HFF-Myc (cell line): Measurements from ENCODE around the gene PLA2G4E.
A peak's percentile ranks its signal among the peaks of the same experiment; 100 is the strongest.

Experiments used
- DNase-seq: peaks from one replicate; pipeline ENCODE4 v3.0.0-alpha.2; 2011; ENCODE audit warnings: low read depth; ENCODE audit errors: extremely low read depth
- H3K4me3 ChIP-seq: replicated peaks from 2 replicates; pipeline ENCODE4 v1.5.1; 2011; ENCODE audit warnings: low read depth, mild to moderate bottlenecking, control low read depth, low read length
- CTCF ChIP-seq: IDR thresholded peaks from 2 replicates; pipeline ENCODE4 v1.5.1; 2012; ENCODE audit warnings: mild to moderate bottlenecking, low read depth, low read length, control low read depth; ENCODE audit errors: missing control alignments

Gene PLA2G4E

GRCh38 chr15:41944313-41944940 is 76.4 kb downstream of the PLA2G4E start:
- peak overlapping the region; percentile 7; the same call in 1 of the 2 replicates for H3K4me3 ChIP-seq
- TF ChIP-seq CTCF, result no peak
- peak; percentile 97 for DNase-seq

DNA sequence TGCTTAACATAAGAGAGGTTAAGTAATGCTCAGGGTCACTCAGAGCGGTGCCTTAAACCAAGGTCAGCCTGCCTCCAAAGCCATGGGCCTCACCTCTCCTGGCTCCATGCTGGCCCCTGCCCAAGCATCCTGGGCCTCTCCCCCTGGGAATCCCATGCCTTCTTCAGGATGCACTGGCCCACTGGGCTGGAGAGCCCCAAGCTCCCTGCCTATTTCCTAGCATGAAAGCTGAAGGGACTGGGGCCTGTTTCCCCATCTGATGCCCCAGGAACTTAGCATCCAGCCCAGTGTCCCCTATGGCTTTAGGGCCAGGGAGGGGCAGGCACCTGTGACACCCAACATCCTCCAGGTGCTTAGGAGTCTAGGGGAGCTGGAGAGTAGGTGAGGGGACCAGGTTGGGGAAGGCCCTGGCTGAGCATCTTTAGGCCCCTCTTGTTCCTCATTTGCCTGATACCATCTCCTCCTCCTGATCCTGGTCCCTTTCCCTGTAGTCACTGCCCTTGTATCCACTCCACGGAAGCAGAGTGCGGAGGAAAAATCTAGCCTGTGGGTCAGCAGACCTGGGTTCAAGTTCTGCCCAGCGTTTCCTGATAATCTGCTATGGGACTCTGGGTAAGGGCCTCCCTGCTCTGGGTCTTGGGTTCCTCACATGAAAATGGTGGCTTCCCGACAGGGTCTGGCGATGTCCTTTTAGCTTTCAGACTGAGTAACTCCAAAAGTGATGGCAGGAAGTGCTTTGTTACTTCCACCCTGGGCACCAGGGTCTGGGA is 77.1 kb downstream of the PLA2G4E start:
- TF ChIP-seq CTCF, result no peak
- H3K4me3 ChIP-seq, result no peak overlapping the region
- DNase-seq, result no peak

GRCh38 chr15:41942886-41943285 is 78.0 kb downstream of the PLA2G4E start:
- no peak for DNase-seq
- no peak overlapping the region for H3K4me3 ChIP-seq
- no peak for TF ChIP-seq CTCF

DNA sequence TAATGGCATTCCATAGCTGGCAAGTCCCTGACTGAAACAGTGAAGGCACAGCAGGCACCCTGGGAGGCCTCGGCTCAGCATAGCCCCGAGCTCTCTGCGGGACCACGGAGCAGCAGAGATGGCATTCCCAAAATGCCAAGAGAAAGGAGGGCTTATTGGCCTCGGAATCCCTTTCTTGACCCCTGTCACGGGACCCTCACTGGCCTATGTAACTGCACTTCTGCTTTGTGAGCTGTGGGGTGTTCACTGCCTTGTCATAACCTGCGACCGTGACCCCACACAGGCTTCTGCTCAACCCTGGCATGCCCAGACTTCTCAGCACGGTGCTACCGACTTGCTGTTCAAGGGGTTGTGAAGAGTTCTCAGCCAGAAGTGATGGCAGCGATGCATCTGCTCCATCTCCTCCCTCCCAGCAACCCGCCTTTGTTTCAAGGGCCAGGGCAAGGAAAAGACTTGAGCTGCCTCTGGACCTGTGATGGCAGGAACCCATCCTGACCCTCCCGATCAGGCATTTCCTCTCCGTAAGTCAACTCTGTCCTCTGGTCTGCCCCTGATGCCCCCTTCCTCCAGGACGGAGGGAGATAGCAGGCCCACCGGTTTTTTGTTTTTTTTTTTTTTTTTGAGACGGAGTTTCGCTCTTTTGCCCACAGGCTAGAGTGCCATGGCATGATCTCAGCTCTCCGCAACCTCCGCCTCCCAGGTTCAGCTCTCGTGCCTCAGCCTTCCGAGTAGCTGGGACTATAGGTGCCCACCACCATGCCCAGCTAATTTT is 79.0 kb downstream of the PLA2G4E start:
- TF ChIP-seq CTCF, result no peak
- H3K4me3 ChIP-seq, result no peak overlapping the region
- DNase-seq, result no peak

DNA sequence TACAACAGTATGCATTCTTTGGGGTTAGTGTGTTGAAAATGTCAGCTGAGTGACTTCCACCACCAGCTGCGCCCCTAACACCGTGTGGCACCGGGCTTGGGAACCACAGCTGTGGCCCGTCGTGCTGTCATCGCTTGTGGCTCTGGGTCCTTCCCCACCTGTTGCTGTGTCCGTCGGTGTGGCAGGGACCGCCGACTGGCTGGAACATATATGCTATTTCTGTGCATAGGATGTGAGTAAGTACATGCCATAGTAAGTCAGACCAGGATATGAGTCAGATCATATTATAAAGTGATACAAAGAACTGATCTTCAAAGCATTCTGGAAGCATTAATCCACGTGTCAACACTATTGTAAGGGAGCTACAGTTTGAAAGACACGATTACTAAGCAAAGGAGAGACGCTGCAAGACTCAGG is 80.4 kb downstream of the PLA2G4E start:
- no peak for TF ChIP-seq CTCF
- no peak overlapping the region for H3K4me3 ChIP-seq
- DNase-seq, result peak; percentile 57

DNA sequence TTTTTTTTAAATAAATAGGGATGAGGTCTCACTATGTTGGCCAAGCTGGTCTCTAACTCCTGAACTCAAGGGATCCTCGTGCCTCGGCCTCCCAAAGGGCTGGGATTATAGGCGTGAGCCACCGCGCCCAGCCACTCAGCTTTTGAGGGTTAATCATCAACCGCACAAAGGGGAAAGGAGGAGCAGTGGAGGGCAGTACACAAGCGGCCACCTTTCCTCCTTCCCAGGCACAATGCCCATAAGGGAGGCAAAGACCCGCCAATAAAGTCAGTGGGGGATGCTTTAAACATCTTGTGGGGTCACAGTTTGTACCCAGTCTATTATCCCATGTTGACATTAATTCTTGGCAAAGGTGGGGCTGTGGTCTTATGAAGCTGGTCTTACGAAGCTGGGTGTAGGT is 80.9 kb downstream of the PLA2G4E start:
- DNase-seq, result no peak
- TF ChIP-seq CTCF, result no peak
- no peak overlapping the region for H3K4me3 ChIP-seq
